HG03097 (cell line): Measurements from ENCODE around the gene TOGARAM2.

Source experiments
- ATAC-seq: cut with Tn5 transposase; IDR thresholded peaks from one replicate; pipeline ENCODE4 v1.9.1; 2021; ENCODE audit not compliant: unreplicated experiment, low FRiP score

TOGARAM2 gene

DNA sequence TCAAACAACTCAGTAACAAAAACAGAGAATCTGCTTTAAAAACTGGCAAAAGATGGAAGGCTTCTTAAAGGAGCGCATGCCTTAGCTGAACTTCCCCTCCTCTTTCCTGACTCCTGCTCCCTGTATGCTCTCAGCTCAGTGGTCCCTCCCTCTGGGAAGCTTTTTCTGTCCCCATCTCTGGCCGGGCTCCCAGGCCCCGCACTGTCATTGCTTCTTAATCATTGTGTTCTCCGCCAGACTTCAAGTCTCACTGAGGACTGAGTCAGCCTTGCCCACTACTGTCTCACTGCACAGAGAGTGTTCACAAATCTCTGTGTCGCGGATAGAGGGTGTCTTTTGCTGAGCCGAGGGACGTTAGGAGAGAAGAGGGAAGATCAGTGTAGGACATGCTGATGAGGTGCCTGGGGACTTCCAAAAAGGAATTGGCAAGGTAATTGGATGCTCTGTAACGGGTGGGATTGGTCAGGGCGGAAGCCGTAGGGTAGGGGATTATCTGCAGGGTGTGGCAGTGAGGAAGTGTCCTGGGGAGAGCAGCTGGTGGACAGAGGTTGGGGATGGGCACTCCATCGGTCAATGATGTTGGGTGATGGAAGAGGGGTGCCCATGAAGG is 16.2 kb downstream of the TOGARAM2 start:
- ATAC-seq: no peak

GRCh38 chr2:28997847-28998735 is 17.0 kb downstream of the TOGARAM2 start:
- ATAC-seq: no peak

- ATAC-seq: peak; percentile 79
These were observed 19.4 kb downstream of the TOGARAM2 start for GRCh38 chr2:29000481-29000880.

- ATAC-seq: peak; percentile 12
These were observed 19.9 kb downstream of the TOGARAM2 start for GRCh38 chr2:29000956-29001355.

GRCh38 chr2:29001806-29002205 is 20.7 kb downstream of the TOGARAM2 start:
- no peak for ATAC-seq

- no peak for ATAC-seq
These were observed 23.7 kb downstream of the TOGARAM2 start for GRCh38 chr2:29004755-29005154.

DNA sequence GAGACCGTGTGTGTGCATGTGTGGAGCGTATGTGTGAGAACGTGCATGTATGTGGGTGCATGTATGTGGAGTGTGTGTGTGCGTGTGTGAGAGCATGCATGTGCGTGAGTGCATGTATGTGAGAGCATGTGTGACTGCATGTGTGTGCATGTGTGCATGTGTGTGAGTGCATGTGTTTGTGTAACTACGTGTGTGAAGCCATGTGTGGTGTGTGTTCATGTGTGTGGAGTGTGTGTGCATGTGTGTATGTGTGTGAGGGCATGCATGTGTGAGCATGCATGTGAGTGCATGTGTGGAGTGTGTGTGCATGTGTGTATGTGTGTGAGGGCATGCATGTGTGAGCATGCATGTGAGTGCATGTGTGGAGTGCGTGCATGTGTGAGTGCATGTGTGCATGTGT is 24.2 kb downstream of the TOGARAM2 start:
- no peak for ATAC-seq

- no peak for ATAC-seq
These were observed 25.2 kb downstream of the TOGARAM2 start for GRCh38 chr2:29006092-29006979.

GRCh38 chr2:29006980-29007301 is 25.8 kb downstream of the TOGARAM2 start:
- ATAC-seq: no peak

- no peak for ATAC-seq
These were observed 28.2 kb downstream of the TOGARAM2 start for GRCh38 chr2:29009270-29009669.

- no peak for ATAC-seq
These were observed 28.9 kb downstream of the TOGARAM2 start for GRCh38 chr2:29009711-29010677.

DNA sequence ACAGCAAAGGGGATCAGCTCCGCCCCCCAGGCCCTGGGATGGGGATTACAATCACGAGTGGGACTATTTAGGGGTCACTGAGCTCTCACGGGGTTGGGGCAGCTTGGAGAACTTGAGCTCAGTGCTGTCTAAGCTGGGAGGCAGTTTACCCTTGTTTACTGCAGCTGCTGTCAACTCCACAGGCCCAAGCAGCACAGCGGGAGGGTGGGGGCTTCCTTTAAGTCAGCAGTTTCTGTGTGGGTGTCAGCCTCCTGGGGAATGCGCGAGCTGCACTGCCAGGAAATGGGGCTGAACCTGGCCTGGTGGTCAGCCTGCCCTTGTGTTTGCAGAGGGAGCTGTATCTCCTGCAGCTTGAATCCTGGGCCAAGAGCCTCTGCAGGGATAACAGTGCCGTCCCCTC is 29.8 kb downstream of the TOGARAM2 start:
- no peak for ATAC-seq

- ATAC-seq: no peak
These were observed 30.4 kb downstream of the TOGARAM2 start for GRCh38 chr2:29011418-29012060.

GRCh38 chr2:29012211-29012681 is 31.1 kb downstream of the TOGARAM2 start:
- ATAC-seq: peak; percentile 34

- no peak for ATAC-seq
These were observed 32.1 kb downstream of the TOGARAM2 start for GRCh38 chr2:29013057-29013780.

DNA sequence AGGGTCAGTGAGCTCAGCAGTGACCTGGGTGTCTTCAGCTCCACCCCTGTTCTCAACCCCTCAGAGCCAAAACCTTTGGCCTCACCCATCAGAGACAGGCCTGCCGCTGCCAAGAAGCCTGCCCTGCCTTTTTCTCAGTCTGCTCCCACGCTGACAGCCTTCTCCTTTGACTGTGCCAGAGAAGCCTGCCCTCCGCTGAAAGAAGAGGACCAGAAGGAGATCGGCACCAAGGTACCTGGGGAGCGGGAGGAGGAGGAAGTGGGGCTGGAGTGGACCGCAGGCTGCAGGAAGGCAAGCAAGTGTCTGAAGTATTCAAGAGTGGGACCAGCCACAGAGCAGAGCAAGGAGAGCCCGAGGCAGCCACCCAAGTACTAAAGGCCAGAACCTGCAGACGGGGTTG is 33.2 kb downstream of the TOGARAM2 start:
- no peak for ATAC-seq

DNA sequence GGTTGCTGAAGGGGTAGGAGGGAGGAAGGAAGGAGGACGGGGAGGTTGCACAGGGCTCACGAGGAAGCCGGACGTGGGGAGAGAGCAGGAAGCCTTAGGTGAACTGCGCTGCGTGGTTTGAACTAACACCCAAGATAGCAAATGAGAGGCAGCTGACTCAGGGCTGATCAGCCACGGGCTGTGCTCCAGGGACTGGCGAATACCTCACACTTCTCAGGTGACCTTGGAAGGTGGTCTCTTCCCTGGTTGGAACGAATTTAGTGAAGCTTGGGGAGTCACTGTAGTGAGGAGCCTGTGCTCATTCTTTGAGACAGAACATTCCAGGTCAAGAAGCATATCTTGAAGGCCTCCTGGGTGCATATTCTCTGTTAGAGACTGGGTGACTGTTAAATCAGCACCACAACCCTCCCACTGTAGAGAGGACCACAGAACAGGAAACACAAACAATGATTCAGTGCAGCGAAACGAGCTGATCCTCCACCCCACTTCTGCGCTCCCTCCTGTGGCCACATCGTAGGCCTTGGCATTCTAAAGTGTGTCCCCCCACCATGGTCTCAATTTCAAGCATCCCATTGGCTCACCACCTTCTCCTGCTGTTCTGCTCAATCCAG is 33.8 kb downstream of the TOGARAM2 start:
- ATAC-seq: no peak

DNA sequence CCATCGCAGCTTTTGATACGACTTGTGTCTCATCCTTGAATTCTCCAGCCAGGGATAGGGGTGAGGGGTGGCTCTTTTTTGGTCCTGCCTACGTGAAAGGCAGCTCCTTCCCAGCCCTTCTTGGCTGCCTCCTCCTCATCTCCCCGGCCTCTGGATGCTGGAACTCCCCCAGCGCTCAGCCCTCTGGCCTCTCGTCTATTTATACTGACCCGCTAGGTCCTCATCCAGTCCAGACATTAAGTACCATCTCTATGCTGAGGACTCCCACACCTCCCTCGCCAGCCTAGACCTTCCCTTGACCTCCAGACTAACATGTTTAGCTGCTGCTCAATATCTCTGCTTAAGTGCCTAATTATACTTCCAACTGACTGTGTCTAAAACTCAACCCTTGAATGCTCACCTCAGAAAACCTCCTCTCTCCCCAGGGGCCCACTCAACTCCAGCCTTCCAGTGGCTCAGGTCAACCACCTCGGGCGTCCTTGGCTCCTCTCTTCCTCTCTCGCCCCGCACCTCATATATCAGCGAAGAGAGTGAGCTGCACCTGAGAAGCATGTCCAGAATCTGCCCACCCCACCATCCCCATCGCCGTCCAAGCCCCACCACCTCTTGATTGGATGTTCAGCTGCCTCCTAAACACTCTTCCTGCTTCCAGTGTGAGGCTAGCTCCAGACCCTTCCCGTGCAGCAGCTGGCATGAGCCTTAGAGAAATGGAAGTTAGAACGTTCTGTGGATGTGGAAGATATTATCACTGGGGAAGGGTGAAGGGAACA is 34.8 kb downstream of the TOGARAM2 start:
- ATAC-seq: no peak
